ENCODE results near the gene PARN. TPM values are rescaled to one million over a fixed set of nuclear protein-coding genes. Genes with fewer than 3 reads are reported as not detected.

PARN gene
- total and polyA plus RNA-seq, 2 of the 8 experiments (the other 6 are each of a cell fraction or from before 2014, with no cell fraction given) = 24.5 to 44.6 TPM

DNA sequence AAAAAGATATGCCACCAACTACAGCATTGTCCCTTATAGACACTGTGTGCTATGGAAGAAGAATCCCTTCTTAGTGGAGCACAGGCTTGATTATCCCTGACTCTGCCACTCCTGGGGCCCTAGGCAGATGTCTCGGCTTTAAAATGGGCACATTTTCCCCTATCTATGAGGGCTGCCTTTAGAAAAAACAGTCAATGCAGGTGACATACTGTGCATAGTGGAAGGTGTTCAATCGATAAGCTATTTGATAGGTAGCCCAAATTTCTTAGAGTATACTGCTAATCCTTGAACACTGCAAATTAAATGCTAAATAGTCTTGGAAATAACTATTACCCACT, 64.4 kb downstream of the PARN start (continued):
- TF ChIP-seq, protein P1, sequence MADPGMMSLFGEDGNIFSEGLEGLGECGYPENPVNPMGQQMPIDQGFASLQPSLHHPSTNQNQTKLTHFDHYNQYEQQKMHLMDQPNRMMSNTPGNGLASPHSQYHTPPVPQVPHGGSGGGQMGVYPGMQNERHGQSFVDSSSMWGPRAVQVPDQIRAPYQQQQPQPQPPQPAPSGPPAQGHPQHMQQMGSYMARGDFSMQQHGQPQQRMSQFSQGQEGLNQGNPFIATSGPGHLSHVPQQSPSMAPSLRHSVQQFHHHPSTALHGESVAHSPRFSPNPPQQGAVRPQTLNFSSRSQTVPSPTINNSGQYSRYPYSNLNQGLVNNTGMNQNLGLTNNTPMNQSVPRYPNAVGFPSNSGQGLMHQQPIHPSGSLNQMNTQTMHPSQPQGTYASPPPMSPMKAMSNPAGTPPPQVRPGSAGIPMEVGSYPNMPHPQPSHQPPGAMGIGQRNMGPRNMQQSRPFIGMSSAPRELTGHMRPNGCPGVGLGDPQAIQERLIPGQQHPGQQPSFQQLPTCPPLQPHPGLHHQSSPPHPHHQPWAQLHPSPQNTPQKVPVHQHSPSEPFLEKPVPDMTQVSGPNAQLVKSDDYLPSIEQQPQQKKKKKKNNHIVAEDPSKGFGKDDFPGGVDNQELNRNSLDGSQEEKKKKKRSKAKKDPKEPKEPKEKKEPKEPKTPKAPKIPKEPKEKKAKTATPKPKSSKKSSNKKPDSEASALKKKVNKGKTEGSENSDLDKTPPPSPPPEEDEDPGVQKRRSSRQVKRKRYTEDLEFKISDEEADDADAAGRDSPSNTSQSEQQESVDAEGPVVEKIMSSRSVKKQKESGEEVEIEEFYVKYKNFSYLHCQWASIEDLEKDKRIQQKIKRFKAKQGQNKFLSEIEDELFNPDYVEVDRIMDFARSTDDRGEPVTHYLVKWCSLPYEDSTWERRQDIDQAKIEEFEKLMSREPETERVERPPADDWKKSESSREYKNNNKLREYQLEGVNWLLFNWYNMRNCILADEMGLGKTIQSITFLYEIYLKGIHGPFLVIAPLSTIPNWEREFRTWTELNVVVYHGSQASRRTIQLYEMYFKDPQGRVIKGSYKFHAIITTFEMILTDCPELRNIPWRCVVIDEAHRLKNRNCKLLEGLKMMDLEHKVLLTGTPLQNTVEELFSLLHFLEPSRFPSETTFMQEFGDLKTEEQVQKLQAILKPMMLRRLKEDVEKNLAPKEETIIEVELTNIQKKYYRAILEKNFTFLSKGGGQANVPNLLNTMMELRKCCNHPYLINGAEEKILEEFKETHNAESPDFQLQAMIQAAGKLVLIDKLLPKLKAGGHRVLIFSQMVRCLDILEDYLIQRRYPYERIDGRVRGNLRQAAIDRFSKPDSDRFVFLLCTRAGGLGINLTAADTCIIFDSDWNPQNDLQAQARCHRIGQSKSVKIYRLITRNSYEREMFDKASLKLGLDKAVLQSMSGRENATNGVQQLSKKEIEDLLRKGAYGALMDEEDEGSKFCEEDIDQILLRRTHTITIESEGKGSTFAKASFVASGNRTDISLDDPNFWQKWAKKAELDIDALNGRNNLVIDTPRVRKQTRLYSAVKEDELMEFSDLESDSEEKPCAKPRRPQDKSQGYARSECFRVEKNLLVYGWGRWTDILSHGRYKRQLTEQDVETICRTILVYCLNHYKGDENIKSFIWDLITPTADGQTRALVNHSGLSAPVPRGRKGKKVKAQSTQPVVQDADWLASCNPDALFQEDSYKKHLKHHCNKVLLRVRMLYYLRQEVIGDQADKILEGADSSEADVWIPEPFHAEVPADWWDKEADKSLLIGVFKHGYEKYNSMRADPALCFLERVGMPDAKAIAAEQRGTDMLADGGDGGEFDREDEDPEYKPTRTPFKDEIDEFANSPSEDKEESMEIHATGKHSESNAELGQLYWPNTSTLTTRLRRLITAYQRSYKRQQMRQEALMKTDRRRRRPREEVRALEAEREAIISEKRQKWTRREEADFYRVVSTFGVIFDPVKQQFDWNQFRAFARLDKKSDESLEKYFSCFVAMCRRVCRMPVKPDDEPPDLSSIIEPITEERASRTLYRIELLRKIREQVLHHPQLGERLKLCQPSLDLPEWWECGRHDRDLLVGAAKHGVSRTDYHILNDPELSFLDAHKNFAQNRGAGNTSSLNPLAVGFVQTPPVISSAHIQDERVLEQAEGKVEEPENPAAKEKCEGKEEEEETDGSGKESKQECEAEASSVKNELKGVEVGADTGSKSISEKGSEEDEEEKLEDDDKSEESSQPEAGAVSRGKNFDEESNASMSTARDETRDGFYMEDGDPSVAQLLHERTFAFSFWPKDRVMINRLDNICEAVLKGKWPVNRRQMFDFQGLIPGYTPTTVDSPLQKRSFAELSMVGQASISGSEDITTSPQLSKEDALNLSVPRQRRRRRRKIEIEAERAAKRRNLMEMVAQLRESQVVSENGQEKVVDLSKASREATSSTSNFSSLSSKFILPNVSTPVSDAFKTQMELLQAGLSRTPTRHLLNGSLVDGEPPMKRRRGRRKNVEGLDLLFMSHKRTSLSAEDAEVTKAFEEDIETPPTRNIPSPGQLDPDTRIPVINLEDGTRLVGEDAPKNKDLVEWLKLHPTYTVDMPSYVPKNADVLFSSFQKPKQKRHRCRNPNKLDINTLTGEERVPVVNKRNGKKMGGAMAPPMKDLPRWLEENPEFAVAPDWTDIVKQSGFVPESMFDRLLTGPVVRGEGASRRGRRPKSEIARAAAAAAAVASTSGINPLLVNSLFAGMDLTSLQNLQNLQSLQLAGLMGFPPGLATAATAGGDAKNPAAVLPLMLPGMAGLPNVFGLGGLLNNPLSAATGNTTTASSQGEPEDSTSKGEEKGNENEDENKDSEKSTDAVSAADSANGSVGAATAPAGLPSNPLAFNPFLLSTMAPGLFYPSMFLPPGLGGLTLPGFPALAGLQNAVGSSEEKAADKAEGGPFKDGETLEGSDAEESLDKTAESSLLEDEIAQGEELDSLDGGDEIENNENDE (IDR thresholded peaks at IDR 0.05; ENCODE audit: insufficient replicate concordance, low read length) = no peak
- TF ChIP-seq SIX5 (IDR thresholded peaks at IDR 0.05; ENCODE audit: low read depth, low read length) (no peak), GTF2F1 (IDR thresholded peaks at IDR 0.05; ENCODE audit: borderline replicate concordance, low read depth, low read length) (no peak), PHF8 (conservative IDR thresholded peaks at IDR 0.05; ENCODE audit: low read depth, low read length) (no peak), GABPA (IDR thresholded peaks at IDR 0.05; ENCODE audit: borderline replicate concordance, insufficient read depth, low read length) (no peak), JUND (IDR thresholded peaks at IDR 0.05; ENCODE audit: low read length) (no peak), SIRT6 (IDR thresholded peaks at IDR 0.05; ENCODE audit: low read length) (no peak), POU5F1 (IDR thresholded peaks at IDR 0.05; ENCODE audit: low read depth, low read length) (no peak), SIN3A (conservative IDR thresholded peaks at IDR 0.05 in 1 of 2, IDR thresholded peaks at IDR 0.05 in 1 of 2; ENCODE audit: low read depth in 1 of 2, low read length in 2 of 2) (no peak), JUN (IDR thresholded peaks at IDR 0.05; ENCODE audit: low read depth, low read length) (no peak)
